Urinary bladder (tissue), 4 donors: ENCODE results near the gene OCIAD1. TPM values are rescaled to one million over a fixed set of nuclear protein-coding genes. Genes with fewer than 3 reads are reported as not detected.

ENCODE experiments used
- DNase-seq: peaks from one replicate; pipeline ENCODE4 v3.0.0-alpha.2; 2015; ENCODE audit errors: extremely low spot score
- H3K27ac ChIP-seq: one replicate; pipeline ENCODE4 v1.5.1; 2013; ENCODE audit warnings: low read depth, mild to moderate bottlenecking, moderate library complexity
- H3K36me3 ChIP-seq: one replicate; pipeline ENCODE4 v1.6.1; 2013; ENCODE audit warnings: mild to moderate bottlenecking, moderate library complexity; ENCODE audit not compliant: insufficient read depth
- H3K4me1 ChIP-seq: one replicate; pipeline ENCODE4 v1.6.1; 2013; ENCODE audit warnings: mild to moderate bottlenecking, moderate library complexity; ENCODE audit not compliant: insufficient read depth
- H3K4me3 ChIP-seq: one replicate; pipeline ENCODE4 v1.5.1; 2013; ENCODE audit warnings: low read depth, low read length
- WGBS: extraction: QIAGEN DNeasy Blood & Tissue Kit; methylation state at CpG from one replicate; pipeline ENCODE4 v1.1.7; 2013; 5-methylcytosine and 5-hydroxymethylcytosine counted together
- polyA plus RNA-seq: library from polyadenylated mRNA; stranded (reverse); fragments of 200-250 nt; gene quantifications from one replicate; pipeline ENCODE4 v1.2.3, GENCODE V29; 2013
- total RNA-seq: library from RNA; depleted of rRNA; stranded (reverse); fragments of >200 nt; gene quantifications from one replicate; pipeline ENCODE4 v1.2.3, GENCODE V29; 2014
- donor health status: healthy with polysubstance abuse.
- donor health status: healthy.

OCIAD1 gene
- 134 TPM for total RNA-seq
- polyA plus RNA-seq: 140 TPM

DNA sequence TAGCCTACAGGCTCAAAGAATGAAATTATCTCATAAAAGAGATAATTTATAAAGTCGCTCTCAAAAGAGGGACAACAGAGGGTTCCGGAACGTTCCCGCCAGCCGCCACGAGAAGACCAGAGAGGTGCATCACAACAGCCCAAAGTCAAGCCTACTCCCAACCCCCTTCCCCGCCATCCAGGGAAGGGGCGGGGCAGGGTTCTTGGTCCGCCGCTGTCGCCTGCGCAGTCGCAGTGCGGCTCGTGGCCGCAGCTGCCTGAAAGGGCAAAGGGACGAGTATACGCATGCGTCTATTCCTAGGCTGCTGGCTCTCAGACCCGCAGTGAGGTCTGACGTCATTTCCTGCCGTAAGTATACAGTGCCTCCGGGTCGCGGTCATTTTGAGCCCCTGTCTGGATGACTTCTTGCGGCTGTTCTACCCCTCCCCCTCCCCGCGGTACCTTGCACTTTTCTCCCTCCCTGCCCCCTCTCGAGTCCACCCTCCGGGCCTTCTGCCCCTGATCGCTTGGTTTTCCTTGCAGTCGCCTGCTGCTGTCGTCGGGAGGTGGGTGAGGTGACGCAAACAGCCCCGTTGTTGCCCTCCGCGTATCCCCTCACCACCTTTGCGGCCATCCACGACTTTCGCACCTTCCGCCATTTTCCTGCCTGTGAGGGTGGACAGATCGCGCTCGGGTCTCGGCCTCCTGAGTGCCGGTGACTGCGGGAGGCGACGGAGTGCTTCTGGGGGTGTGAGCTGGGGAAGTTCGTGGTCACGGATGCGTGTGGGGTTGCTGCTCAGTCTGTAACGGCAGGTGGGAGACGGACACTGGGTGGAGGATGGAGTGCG, at the start of gene OCIAD1:
Gene OCIAD1, plus strand, starts transcription at position 383 of the 826 bp plus-strand sequence. CDS start 1,537 bp downstream, outside the sequence.
- H3K36me3 ChIP-seq: peaks cover 2% of the 10 kb centered on the region

GRCh38 chr4:48781968-48782367, 48.9 kb upstream of the OCIAD1 start:
- no peak for DNase-seq
- Histone ChIP-seq H3K36me3 (no peaks in the 10 kb centered on the region), H3K4me3 (no peak overlapping the region), H3K27ac (no peak overlapping the region), H3K4me1 (peaks cover 1% of the 10 kb centered on the region)

More for the DNA sequence above, at the start of gene OCIAD1:
- H3K4me1 ChIP-seq: no peaks in the 10 kb centered on the region
- H3K4me3 ChIP-seq: peak within 1 kb of the TSS; percentile 64
- peak; percentile 97 for DNase-seq
- peak within 1 kb of the TSS; percentile 78 for H3K27ac ChIP-seq
- WGBS: under 1% methylated on average over 56 of the region's 56 CpGs

DNA sequence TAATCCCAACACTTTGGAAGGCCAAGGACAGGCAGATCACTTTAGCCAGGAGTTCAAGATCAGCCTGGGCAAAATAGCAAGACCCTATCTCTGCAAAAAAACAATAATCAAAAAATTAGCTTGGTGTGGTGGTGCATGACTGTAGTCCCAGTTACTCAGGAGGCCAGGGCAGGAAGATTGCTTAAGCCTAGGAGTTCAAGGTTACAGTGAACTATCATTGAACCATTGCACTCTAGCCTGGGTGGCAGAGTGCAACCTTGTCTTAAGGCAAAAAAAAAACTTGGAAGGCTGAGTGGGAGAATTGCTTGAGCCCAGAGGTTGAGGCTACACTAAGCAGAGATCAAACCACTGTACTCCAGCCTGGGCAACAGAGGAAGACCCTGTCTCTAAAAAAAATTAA, 45.6 kb upstream of the OCIAD1 start:
- H3K4me3 ChIP-seq: no peak overlapping the region
- H3K4me1 ChIP-seq: no peaks in the 10 kb centered on the region
- DNase-seq: no peak
- H3K36me3 ChIP-seq: no peaks in the 10 kb centered on the region
- no peak overlapping the region for H3K27ac ChIP-seq

DNA sequence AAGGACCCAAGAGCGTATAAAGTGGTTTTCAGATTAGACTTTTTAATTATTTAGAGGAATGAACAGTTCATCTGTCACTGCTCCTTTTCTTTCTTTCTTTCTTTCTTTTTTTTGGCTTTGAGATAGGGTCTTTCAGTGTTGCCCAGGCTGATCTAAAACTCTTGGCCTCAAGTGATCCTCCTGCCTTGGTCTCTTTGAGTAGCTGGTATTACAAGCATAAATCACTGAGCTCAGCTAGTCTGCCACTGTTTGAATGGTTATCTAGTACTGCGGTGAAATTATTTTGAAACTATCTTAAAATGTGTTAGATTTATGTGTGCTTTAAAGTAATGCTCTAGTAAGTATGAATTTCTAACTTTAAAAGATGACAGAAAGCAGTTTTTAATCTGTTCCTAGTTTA, 44.3 kb upstream of the OCIAD1 start:
- H3K4me1 ChIP-seq: no peaks in the 10 kb centered on the region
- H3K4me3 ChIP-seq: no peak overlapping the region
- no peak for DNase-seq
- 77% methylated on average over 2 of the region's 2 CpGs for WGBS
- no peak overlapping the region for H3K27ac ChIP-seq
- no peaks in the 10 kb centered on the region for H3K36me3 ChIP-seq

DNA sequence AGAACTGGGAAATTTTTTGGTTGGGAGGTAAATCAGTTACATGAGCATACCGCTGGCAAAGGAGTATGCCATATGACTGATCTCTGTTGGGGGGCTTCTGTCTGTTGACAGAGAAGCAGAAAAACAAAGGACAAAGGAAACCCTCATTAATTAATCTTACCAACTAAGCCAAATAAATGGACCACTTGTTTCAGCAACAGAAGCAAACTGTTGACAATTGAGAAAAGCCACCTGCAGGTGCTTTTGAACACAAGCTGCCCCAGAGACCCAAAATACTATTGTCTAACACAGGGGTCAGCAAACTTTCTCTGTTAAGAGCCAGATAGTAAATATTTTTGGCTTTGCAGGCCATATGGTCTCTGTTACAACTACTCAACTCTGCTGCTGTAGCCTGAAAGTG, 43.8 kb upstream of the OCIAD1 start:
- no peak overlapping the region for H3K27ac ChIP-seq
- H3K36me3 ChIP-seq: no peaks in the 10 kb centered on the region
- H3K4me1 ChIP-seq: no peaks in the 10 kb centered on the region
- H3K4me3 ChIP-seq: no peak overlapping the region
- 51% methylated on average over 1 of the region's 1 CpG for WGBS
- no peak for DNase-seq

DNA sequence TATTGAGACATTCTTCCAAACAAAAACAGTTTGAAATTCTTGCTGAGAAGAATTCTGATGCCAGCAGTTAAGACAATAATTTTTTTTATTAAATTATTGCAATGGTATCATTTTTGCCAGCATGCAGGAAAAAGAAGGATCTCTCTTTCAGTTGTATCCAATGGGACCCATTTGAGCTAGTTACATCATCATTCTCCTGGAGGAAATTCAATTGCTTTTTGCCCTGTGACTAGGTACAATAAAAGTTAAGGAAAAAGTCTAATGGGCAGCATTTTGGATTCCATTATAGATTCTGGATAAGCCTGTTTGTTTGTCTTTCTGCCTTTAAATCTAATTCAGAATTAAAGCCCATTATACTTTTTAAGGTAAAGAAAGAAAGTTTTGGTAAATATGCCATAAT, 40.3 kb upstream of the OCIAD1 start:
- no peak overlapping the region for H3K4me3 ChIP-seq
- H3K36me3 ChIP-seq: no peaks in the 10 kb centered on the region
- DNase-seq: no peak
- H3K4me1 ChIP-seq: no peaks in the 10 kb centered on the region
- no peak overlapping the region for H3K27ac ChIP-seq

GRCh38 chr4:48791313-48791712, 39.6 kb upstream of the OCIAD1 start:
- Histone ChIP-seq H3K36me3 (no peaks in the 10 kb centered on the region), H3K4me1 (no peaks in the 10 kb centered on the region), H3K27ac (no peak overlapping the region), H3K4me3 (no peak overlapping the region)
- no peak for DNase-seq

DNA sequence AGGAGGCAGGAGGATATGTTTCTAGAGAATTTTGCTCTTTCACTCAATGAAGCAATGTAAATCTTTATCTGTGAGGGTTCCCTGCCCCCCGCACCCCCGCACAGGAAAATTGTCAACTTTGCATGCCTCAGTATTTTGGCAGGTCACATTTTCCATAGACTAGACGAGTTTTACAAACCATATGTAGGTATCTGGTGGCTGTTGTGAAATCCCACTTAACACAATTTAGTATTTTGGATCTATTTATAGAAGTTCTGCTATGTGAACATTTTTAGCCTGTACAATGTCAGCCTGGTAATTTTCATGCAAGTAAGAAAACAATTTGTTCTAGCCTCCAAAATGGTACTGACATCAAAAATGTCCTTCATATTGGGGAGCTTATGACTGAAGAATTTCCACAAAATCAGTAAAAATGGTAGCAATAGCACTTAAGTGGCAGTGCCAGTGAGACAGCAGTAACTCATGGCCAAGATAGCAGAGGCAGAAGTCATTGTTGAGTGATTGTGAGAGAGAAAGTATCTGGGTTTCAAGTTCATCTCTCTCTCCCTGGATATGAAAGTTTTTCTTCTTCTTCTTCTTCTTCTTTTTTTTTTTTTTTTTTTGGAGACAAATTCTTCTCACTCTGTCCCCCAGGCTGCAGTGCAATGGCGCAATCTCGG, 38.4 kb upstream of the OCIAD1 start:
- H3K4me1 ChIP-seq: no peaks in the 10 kb centered on the region
- H3K36me3 ChIP-seq: no peaks in the 10 kb centered on the region
- no peak for DNase-seq
- no peak overlapping the region for H3K4me3 ChIP-seq
- no peak overlapping the region for H3K27ac ChIP-seq
- WGBS: 69% methylated on average over 5 of the region's 5 CpGs

DNA sequence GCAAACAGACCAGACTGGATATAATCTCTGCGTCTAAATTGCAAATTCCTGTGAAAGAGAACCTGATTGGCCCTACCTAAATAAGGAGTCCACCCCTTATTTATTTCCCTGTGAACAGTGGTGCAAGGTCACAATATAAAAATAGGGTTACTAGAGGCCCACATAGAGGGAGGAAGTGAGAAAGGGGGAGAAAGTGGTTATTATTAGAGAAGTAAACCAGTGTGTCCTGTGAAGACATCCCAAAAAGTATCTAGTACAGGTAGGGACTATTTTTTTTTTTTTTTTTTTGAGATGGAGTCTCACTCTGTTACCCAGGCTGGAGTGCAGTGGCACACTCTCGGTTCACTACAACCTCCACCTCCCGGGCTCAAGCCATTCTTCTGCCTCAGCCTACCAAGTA, 35.8 kb upstream of the OCIAD1 start:
- no peaks in the 10 kb centered on the region for H3K36me3 ChIP-seq
- H3K27ac ChIP-seq: no peak overlapping the region
- 89% methylated on average over 3 of the region's 3 CpGs for WGBS
- H3K4me1 ChIP-seq: no peaks in the 10 kb centered on the region
- no peak for DNase-seq
- no peak overlapping the region for H3K4me3 ChIP-seq

DNA sequence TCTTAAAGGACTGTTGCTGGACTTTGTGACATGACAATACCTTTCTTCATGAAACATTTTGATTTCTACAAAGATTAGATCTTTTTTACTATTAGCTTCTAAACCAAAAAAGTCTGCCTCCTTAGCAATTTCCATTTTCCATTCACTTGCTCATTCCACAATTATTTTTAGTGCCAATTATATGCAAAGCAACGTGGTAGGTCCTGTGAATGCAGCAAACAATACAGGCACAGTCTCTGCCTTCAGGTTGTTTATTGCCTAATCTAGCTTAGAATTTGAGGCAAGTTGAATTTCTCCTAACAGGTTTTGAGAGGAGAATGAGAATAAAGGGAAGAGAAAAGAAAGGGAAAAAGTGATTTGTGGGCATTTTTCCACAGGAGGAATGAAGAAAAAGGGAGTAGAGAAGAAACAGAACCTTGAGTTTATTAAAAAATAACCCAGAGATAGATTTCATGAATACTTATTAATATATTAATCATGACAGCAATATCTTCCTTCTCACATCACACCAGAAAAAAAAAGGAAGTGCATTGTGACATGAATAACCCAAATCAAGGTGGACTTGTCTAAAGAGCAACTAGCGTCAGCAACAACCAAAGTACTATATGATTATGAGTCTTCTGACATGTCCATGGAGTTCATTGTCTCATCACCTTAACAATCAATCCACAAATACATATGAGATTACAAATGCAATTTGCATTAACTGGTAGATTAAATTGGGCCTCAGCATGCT, 34.5 kb upstream of the OCIAD1 start:
- no peak for DNase-seq
- WGBS: 81% methylated on average over 2 of the region's 2 CpGs

DNA sequence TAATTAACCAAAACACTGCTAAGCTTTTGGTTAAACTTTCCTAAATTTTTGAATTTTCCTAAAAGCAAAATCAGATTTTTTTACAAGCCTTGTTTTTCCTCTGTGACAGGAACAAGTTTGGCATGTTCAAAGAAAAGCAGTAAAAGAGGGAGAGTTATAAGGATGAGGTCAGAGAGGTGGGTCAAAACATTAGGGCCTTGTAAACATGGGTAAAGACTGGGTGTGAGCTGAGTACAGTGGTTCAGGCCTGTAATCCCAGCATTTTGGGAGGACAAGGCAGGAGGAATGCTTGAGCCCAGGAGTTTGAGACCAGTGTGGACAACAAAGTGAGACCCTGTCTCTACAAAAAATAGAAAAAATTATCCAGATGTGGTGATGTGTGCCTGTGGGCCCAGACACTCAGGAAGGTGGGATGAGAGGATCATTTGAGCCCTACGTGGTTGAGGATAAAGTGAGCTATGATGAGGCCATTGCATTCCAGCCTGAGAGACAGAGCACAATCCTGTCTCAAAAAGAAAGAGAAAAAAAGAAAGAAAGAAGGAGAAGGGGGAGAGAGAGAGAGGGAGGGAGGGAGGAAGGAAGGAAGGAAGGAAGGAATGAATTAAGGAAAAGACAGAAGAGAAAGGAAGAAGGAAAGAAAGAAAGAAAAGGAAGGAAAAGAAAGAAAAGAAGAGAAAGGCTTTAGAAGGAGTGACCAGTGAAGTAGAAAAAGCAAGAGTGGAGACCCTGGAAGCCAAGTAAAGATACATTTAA, 33.8 kb upstream of the OCIAD1 start:
- no peak overlapping the region for H3K27ac ChIP-seq
- no peak for DNase-seq
- no peak overlapping the region for H3K4me3 ChIP-seq
- no peaks in the 10 kb centered on the region for H3K36me3 ChIP-seq
- WGBS: 48% methylated on average over 1 of the region's 1 CpG
- no peaks in the 10 kb centered on the region for H3K4me1 ChIP-seq

More for the DNA sequence above, 34.5 kb upstream of the OCIAD1 start:
- H3K4me1 ChIP-seq: no peaks in the 10 kb centered on the region
- no peaks in the 10 kb centered on the region for H3K36me3 ChIP-seq
- no peak overlapping the region for H3K27ac ChIP-seq
- H3K4me3 ChIP-seq: no peak overlapping the region

DNA sequence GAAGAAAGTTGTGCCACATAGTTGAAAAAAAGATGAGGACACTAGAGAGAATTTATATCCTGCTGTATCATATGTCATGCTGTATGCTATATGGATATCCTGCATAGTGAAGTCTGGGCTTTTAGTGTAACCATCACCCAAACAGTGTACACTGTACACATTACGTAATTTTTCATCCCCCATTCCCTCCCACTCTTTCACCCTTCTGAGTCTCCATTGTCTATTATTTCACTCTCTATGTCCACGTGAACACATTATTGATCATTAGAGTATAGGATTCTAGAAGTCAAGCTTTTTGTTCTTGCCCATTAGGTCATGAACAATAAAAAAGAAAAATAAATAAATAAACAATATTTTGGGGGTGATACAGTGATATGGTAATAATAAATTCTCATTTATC, 32.8 kb upstream of the OCIAD1 start:
- 85% methylated on average over 2 of the region's 2 CpGs for WGBS

DNA sequence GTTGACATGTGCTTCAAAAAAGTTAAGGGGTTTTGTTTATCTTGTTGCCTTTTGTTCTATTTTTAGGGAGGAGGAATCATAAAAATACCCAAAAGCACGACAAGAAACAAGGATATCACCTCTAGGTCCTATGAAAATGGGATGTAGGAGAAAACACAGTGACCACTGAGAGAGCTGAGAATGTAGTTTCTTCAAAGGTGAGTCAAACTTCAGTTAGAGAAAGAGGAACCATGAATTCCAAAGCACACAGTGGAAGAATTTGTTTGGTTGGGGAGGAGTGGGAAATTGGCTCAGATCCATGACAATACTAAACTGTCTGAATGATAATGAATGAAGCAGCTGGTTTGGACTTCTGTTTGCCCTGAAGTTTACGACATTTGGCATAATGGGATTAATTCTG, 31.7 kb upstream of the OCIAD1 start:
- no peak overlapping the region for H3K27ac ChIP-seq
- WGBS: 47% methylated on average over 2 of the region's 2 CpGs
- no peaks in the 10 kb centered on the region for H3K4me1 ChIP-seq

More for the DNA sequence above, 32.8 kb upstream of the OCIAD1 start:
- no peak overlapping the region for H3K27ac ChIP-seq
- DNase-seq: no peak
- H3K36me3 ChIP-seq: no peaks in the 10 kb centered on the region
- H3K4me3 ChIP-seq: no peak overlapping the region
- H3K4me1 ChIP-seq: no peaks in the 10 kb centered on the region

More for the DNA sequence above, 31.7 kb upstream of the OCIAD1 start:
- no peak for DNase-seq
- H3K36me3 ChIP-seq: no peaks in the 10 kb centered on the region
- no peak overlapping the region for H3K4me3 ChIP-seq
